UCSD-AML1 (cell line): ENCODE data around the gene SEC23A.
"Not testable (repeated sequence)": the region's sequence is repeated elsewhere in the genome, so short reads cannot be mapped to it uniquely, and the experiment has no call there.

Experiments used
- DNase-seq: peaks from one replicate; lab custom pipeline; 2025; ENCODE audit not compliant: unreplicated experiment; lab: John Stamatoyannopoulos, UW

Gene SEC23A

DNA sequence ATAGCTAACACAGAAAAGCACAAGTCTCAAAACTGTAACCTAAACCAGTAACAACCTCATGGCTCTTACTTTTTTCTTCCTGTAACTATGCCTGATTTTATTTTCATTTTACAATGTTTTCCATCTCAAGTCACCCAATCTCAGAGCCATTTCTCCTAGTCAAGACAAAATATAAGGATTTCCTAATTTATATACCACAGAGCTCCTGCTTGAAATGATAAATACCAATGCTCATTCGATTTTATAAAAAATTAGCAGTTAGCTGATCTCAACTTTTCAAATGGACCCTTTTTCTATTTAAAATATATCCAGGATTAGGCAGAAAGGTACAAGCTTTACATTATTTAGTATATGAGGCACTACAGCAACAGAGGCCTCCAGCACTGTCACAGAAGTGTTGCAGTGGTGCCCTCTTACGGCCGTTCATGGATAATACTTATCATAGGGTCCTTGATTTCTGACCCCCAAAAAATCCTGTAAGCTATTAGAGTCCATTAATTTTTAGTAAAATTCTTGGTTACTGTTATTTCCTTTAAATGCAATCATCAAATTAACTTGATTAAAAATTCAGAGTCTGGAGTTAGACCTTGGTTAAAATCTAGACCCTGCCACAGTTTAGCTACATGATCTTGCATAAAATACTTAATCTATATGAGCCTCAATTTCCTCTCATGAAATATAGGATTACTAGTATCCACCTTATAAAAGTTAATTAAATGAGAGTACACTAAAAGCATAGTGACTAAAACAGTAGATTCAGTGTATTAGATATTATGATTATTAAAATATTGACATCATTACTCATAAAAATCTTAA is 68.3 kb downstream of the SEC23A start:
- DNase-seq = no peak

DNA sequence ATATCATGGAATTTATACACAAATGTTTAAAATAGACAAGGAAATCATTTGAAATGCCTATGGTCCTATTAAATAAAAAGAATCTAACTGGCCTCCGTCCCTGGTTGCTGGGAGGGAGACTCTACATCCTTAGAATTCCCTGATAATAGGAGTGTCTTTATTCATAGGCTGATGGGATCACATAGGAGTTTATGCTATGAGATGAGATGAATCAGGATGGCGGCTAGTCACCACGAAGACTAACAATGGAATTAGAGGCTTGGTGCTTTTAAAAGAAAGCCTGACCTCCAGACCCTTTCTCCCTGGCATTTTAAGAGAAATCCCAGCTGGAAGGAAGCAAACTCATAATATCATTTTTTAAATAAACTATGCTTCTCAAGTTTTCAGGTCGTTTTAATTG is 69.7 kb downstream of the SEC23A start:
- DNase-seq = no peak

DNA sequence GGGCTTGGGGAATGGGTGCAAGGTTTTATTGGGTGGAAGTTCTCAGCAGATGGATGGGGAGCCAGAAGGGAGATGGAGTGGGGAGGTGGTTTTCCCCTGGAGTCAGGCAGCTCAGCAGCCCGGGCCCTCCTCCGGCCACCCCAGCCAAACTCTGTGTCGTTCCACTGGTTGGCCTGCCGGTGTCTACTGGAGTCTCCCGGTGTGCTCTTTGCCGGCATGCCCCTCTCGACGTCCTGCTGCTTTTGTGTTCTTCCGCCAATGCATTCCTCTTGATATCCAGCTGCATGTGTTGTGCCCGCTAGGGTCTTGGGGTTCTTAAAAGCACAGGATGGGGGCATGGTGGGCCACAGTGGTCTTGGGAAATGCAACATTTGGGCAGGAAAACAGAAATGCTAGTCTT is 72.8 kb downstream of the SEC23A start:
- DNase-seq = no peak

DNA sequence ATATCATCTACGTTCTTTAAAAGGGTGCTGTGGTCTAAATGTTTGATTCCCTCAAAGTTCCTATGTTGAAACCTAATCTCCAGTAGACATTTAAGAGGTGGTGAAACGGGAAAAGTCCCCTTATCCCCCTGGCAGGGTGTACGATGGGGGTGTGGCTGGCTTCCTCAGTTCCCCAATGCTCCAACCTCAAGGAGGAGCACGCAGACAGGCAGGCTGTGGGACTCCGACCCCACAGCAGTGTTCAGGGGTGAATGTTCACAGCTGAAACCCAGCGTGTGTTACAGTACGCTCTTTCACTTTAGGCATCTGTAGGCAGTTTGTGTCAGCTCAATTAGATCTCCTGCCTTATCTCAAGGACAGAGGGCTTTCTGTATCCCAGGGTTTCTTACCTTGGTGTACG is 73.2 kb downstream of the SEC23A start:
- no peak for DNase-seq

DNA sequence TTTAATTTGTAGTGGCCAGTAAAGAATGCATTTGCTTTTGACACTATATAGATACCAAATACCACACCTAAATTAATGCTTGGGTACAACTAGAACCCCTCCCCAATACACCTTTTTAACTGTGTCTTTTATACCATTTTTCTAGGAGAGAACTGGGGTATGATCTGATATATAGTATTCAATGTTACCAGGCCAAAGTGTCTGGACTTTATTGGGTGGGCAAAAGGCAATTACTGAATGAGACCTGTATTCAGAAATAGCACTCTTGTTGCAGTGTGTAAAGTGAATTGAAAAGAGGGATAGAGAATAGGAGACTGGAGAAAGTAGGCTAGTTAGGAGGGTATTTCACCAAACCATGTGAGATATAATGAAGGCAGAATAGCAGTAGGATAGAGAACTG is 74.4 kb downstream of the SEC23A start:
- no peak for DNase-seq

DNA sequence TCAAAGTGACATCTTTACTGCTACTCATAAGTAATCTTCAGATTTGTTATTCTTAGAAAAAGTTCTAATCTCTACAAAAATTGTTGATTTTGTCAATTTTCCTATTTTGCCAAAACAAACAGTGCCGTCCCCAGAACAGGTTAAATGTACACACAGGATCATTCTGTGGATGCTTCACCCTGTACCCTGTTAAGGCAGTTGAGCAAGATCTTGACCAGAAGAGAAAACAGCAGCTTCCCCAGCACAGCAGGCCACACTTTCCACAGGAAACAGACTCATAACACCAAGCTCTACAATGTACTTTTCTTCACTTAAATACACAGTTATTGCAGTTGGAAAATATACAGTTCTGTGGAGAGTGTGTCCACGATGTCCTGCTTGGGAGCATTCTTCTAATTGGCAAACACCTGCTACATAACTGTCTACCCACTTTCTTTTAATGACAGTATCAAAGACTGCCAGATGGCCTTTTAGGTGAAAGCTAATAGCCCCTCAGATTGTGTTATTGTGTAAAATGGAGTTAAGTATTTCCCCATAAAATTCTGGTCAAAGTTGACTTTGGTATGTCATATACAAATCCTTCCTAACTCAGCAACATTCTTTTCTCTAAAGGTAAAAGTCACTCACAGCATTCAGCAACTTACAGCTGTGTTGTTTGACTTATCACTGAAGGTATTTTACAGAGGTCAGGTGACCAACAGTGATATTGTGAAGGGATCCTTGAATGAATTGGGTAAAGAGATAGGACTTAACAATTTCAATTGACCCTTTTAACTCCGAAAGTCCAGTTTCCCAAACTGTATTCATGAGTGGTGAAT is 77.0 kb downstream of the SEC23A start:
- DNase-seq = peak; percentile 16

DNA sequence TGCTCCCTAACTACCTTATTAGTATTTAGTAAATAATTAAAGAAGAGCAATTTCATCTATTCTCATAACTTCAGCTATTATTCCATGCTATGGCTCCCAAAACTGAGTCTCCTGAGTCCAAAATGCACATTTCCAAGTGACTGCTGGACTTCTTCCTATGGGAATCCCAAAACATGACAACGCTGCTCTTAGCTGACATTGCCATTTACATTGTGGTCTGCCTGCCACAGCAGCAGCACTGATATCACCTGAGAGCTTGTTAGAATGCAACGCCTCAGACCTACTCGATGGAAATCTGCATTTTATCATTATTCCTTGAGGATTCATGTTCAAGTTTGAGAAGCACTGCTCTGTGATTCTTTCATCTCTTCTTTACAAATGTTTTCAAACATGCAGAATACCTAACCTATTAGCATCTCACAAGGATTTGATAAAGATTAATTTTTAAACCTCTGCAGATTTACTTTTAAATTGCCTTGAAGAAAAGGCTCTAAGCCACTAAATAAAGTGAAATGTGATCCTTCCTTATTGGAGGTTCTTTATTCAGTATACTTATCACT is 77.7 kb downstream of the SEC23A start:
- no peak for DNase-seq

DNA sequence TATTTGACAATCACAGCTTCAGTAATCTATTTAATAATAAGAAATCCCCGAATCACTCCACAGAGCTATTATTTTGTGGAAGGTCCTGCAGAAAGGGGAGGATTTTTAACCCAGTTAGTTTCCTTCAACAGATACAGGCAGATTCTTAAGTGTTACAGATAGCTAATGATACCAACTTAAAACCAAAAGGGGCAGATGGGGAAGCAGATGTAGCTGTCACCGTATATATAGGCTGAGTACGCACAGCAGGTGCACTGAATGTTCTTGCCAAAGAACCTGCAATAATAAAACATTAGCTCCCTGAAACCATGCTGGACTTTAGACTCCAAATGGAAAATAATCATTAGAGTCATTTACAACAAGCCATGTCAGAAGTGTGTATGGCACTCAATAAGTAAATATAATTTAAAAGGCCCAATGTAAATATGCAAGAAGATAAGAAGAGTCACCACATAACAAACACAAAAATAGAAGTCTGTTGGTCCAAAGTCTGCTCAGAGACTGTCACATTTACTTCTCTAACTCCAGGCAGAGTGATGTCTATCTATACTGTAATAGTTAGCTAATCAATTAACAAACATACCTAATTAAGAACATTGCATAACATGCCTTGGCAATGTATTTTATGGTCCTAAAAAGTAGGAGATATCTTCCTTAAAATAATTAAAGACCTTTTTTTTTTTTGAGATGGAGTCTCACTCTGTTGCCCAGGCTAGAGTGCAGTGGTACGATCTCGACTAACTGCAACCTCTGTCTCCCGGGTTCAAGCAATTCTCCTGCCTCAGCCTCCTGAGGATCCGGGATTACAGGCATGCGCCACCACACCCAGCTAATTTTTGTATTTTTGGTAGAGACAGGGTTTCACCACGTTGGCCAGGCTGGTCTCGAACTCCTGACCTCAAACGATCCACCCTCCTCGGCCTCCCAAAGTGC is 78.8 kb downstream of the SEC23A start:
- DNase-seq = no peak

DNA sequence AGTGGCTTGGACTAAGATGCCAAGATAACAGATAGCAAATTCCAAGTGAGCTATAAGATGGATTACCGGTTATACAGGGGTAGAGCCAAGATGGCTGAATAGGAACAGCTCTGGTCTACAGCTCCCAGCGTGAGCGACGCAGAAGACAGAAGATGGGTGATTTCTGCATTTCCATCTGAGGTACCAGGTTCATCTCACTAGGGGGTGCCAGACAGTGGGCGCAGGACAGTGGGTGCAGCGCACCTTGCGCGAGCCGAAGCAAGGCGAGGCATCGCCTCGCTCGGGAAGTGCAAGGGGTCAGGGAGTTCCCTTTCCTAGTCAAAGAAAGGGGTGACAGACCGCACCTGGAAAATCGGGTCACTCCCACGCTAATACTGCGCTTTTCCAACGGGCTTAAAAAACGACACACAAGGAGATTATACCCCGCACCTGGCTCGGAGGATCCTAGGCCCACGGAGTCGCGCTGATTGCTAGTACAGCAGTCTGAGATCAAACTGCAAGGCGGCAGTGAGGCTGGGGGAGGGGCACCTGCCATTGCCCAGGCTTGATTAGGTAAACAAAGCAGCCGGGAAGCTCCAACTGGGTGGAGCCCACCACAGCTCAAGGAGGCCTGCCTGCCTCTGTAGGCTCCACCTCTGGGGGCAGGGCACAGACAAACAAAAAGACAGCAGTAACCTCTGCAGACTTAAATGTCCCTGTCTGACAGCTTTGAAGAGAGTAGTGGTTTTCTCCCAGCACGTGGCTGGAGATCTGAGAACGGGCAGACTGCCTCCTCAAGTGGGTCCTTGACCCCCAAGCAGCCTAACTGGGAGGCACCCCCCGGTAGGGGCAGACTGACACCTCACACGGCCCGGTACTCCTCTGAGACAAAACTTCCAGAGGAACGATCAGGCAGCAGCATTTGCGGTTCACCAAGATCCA is 85.7 kb downstream of the SEC23A start:
- DNase-seq = not testable (repeated sequence)

DNA sequence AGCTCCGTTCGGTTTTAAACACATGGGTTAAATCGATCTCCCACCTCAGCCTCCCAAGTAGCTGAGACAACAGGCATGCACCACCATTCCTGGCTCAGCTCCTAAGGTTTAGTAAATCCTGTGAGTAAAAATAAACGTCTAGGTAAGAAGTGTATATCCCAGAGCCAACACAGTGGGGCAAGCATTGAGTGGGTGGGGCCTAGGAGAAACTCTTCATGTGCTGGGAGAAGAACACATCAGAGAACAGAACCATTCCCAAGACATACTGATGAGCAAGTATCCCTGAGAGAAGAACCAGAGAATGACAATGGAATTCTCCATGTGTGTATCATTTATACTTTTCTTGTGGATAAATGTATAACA is 86.3 kb downstream of the SEC23A start:
- DNase-seq = no peak

DNA sequence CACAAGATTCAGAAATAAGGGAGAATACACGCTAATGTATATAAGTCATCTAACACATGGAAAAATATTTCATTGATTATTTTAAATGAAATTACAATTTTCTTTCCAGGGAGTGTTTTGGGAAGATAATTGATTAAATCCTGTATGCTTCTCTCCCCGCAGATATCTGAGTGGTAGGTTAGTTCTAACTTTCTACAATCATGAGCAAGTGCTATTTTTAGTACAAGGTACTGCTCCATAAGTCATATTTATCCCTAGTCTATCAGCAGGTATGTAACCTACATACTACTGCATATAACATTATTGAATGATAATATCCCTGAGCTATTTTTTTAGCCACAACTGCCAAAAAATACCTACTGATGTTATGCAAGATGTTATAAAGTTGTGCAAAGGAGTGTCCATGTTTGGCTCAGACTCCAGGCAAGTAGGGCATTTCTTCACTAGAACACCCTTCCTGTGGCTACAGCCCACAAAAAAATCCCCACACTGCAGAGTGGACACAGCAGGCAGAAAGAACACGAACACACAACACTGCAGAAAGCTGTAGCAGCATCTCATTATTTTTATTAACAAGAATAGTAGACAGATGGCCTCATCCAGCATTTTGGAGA is 87.0 kb downstream of the SEC23A start:
- no peak for DNase-seq

DNA sequence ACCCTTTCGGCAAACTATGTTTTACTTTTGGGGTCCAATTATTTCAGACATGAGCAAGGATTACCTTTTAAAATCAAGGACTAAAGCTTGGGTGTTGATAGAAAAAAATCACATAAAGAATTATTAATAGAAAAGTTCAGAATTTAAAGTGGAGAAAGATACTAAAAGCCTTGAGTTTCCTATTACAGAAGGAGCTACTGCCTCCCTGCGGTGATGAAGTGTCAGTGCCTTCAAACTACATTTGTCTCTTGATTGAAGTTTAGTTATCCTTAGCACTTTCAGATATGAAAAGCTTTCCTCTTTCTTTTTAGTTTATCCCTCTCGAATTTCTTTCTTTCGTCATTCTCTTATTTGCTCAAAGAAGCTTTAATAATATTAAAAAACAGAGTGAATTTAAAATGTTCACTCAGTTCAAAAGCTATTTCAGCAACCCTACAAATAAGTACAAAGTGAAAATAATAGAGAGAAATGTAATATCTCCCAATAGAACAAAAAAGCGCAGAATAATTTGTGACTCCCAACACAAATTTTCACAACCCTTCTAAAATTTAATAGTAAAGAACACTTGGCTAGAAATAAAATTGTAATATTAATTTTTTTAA is 87.6 kb downstream of the SEC23A start:
- DNase-seq = no peak

DNA sequence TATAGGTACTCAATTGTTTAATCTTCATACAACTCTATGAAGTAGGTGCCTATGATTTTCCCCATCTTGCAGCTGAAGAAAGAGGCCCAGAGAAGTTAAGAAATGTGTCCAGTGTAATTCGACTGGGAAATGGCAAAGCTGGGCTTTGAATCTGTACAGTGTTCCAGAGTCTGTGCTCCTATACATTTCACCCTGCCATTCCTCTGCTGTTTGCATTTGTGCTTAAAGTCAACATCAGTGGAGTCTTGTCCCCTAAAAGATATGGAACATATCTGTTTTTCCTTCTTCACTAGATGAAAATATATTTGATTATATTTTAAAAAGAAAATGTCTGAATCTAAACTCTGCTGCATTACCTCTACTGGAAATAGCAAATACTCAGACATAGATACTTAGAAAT is 88.6 kb downstream of the SEC23A start:
- DNase-seq = no peak

DNA sequence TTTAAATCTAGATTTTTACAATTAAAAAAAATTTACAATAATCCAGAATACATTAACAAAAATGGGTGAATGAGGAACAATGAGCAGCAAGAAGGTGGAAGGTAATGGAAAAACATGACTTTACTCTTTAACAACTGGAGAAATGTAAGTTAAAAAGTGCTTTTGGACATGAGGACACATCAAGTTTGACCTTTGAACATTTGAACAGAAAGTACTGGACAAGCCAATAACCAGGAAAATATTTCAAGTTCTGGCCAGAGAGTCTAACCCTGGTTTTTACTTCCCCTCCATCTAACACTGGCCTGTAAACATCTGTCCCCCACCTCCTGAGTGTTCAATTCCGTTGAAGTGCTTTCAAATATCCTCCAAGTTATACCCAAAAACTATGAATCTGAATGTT is 94.1 kb downstream of the SEC23A start:
- DNase-seq = not testable (repeated sequence)

DNA sequence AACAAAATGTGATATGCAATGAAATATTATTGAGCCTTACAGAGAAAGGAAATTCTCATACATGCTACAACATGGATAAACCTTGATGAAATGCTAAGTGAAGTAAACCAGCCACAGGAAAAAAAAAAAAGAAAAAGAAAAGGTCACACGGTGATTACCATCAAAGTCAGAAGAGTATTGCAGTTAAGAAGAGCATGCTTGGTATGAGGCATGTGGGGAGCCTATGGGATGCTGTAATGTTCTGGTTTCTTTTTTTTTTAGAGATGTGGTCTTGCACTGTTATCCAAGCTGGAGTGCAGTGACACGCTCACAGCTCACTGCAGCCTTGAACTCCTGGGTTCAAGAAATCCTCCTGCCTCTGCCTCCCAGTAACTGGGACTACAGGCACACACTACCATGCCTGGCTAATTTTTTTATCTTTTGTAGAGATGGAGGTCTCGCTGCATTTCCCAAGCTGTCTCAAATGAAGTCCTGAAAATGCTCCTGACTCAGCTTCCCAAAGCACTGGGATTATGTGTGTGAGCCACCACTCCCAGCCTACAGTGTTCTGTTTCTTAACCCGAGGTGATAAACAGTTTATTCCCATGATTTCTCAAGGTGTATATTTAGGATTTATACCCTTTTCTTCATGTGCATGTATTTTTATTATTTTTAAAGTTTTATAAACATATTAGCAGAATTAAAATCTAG is 96.2 kb downstream of the SEC23A start:
- no peak for DNase-seq

DNA sequence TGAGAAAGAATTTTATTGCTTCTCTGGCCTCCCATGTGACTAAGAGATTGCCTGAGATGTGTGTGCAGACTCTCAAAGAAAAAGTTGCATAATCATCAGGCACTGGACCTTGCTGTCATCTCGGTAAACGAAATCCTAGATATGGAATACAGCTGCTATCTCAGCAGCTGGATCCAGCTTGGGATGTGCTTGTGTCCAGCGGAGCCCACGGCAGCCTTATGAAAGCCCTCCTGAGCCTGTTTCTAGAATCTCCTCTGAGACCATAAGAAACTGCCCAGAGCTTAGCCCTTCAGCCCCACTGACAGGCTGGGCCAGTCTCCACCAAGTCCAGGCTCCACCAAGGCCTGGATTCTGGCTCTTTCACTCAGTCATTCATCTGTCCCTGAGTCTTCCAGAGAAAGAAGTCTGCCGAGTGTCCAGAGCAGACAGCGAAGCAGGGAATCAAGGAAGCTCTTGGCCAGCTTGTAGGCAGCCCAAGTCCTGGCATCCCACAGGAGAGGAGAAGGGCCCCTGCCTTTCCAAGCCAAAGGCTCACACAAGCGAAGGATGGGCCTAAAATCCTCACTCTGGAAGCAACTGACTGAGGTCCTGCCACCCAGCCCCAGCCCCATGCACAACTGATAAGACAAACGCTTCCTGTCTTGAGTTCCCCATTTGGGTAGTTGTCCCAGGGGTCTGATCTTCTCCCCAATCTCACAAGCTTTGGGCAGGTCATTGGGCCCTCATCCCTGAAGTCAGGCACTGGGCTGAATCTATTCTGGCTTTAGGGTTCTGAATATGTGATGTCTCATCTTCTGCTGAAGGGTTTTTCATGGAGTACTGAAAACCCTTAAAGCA is 97.8 kb downstream of the SEC23A start:
- DNase-seq = peak; percentile 12

DNA sequence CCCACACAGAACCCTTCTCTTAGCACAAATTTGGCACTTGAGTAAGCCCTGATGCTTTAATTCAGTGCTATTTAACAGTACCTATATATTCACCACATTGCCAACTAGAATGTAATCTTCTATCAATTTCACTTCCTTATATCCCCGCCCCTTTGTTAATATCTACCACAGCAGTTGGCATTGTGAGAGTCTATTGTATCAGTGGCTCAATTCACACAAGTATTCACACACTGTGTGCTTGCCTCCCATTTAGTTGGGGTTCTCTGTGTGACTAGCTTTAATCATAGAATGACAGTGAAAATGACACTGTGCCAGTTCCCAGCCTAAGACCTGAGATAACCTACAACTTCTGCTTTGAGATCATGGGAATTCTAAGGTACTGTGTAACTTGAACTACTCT is 103.1 kb downstream of the SEC23A start:
- DNase-seq = no peak

DNA sequence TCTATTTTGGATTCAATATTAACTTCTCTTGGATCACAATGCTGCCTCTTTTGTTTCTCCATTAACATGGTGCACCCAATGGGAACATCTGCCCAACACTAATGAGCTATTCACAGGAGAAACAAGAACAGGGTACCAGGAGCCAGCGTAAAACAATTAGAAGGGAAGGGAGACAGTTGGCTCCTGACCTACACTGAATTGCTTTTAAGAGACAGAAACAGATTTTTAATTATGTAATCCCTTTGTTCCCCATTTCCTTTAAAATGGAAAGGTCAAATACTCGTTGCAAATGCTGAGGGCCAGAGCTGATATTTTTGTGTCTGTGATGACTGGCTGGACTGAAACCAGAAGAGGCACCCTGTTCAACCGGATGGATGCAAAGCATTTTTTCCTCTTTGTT is 108.3 kb downstream of the SEC23A start:
- DNase-seq = no peak
